22Rv1 (cell line): ENCODE measurements around the gene BAIAP2L1.

Experiments
- CTCF ChIP-seq: fragments of 450-650 bp; IDR thresholded peaks from 2 replicates; pipeline ENCODE4 v1.5.1; 2017; ENCODE audit warnings: mild to moderate bottlenecking
- ZFX ChIP-seq: fragments of 450-650 bp; IDR thresholded peaks from 2 replicates; pipeline ENCODE4 v1.6.1; 2017; ENCODE audit warnings: antibody characterized with exemption, borderline replicate concordance

GRCh38 chr7:98387544-98388226, 13.2 kb downstream of the BAIAP2L1 start:
- TF ChIP-seq CTCF (no peak), ZFX (no peak)
